HepG2 (cell line): ENCODE results near the gene SNX24. TPM values are rescaled to one million over a fixed set of nuclear protein-coding genes. Genes with fewer than 3 reads are reported as not detected.

ENCODE experiments used
- ARNT ChIP-seq: fragments of 450-650 bp; IDR thresholded peaks from 2 replicates; pipeline ENCODE4 v1.6.1; 2017
- DR1 ChIP-seq: sonication (generic); formaldehyde crosslinking; IDR thresholded peaks from 2 replicates; pipeline ENCODE4 v1.8.0; 2021; ENCODE audit warnings: mild to moderate bottlenecking, missing genetic modification reagents, inconsistent platforms
- FIP1L1 ChIP-seq: fragments of 200-400 bp; formaldehyde crosslinking; IDR thresholded peaks from 2 replicates; pipeline ENCODE4 v1.6.1; 2018; ENCODE audit warnings: low read depth, mild to moderate bottlenecking, low read length, moderate library complexity, borderline replicate concordance; ENCODE audit not compliant: insufficient read depth
- FOXC1 ChIP-seq: sonication (generic); formaldehyde crosslinking; IDR thresholded peaks from 2 replicates; pipeline ENCODE4 v1.8.0; 2022; ENCODE audit warnings: mild to moderate bottlenecking, missing genetic modification reagents, borderline replicate concordance
- GABPA ChIP-seq, 2 experiments: IDR thresholded peaks; 2 replicates each; pipeline ENCODE4 v1.6.1; 2011 to 2016; ENCODE audit warnings: low read depth in 2 of 2, low read length in 1 of 2, missing biosample characterization in 1 of 2, missing genetic modification characterization in 1 of 2
- HDAC2 ChIP-seq: sonication (generic); formaldehyde crosslinking; IDR thresholded peaks from 2 replicates; pipeline ENCODE4 v1.4.0; 2020; ENCODE audit warnings: missing genetic modification reagents
- MXD1 ChIP-seq: sonication (generic); formaldehyde crosslinking; IDR thresholded peaks from 2 replicates; pipeline ENCODE4 v1.4.0; 2020; ENCODE audit warnings: mild to moderate bottlenecking, missing genetic modification reagents
- NCOR1 ChIP-seq: fragments of 200-600 bp; sonication (generic); IDR thresholded peaks from 2 replicates; pipeline ENCODE4 v1.7.0; 2017; ENCODE audit warnings: antibody characterized with exemption, low read length, borderline replicate concordance
- SNAPC5 ChIP-seq: sonication (generic); formaldehyde crosslinking; IDR thresholded peaks from 2 replicates; pipeline ENCODE4 v1.8.1; 2023; ENCODE audit warnings: mild to moderate bottlenecking, missing genetic modification reagents, borderline replicate concordance
- ZFP41 ChIP-seq: sonication (generic); formaldehyde crosslinking; IDR thresholded peaks from 2 replicates; pipeline ENCODE4 v1.4.0; 2020; ENCODE audit warnings: mild to moderate bottlenecking, missing genetic modification reagents, borderline replicate concordance
- ZKSCAN8 ChIP-seq: IDR thresholded peaks from 2 replicates; pipeline ENCODE4 v1.6.1; 2016; ENCODE audit warnings: borderline replicate concordance, missing genetic modification reagents, missing compliant biosample characterization
- ZNF256 ChIP-seq: sonication (generic); formaldehyde crosslinking; conservative IDR thresholded peaks from 2 replicates; pipeline ENCODE4 v1.4.0; 2020; ENCODE audit warnings: missing genetic modification reagents
- ZNF318 ChIP-seq: sonication (generic); formaldehyde crosslinking; IDR thresholded peaks from 2 replicates; pipeline ENCODE4 v1.4.0; 2020; ENCODE audit warnings: mild to moderate bottlenecking, missing genetic modification reagents
- ZNF44 ChIP-seq: sonication (generic); formaldehyde crosslinking; IDR thresholded peaks from 2 replicates; pipeline ENCODE4 v1.5.1; 2020; ENCODE audit warnings: mild to moderate bottlenecking, missing genetic modification reagents
- ZNF547 ChIP-seq: sonication (generic); formaldehyde crosslinking; IDR thresholded peaks from 2 replicates; pipeline ENCODE4 v1.5.1; 2020; ENCODE audit warnings: mild to moderate bottlenecking, missing genetic modification reagents
- ZNF558 ChIP-seq: sonication (generic); formaldehyde crosslinking; IDR thresholded peaks from 2 replicates; pipeline ENCODE4 v1.9.0; 2022; ENCODE audit warnings: mild to moderate bottlenecking, missing genetic modification reagents, borderline replicate concordance
- ZNF740 ChIP-seq: sonication (generic); formaldehyde crosslinking; IDR thresholded peaks from 2 replicates; pipeline ENCODE4 v1.4.0; 2020; ENCODE audit warnings: missing genetic modification reagents
- ZNF770 ChIP-seq: sonication (generic); formaldehyde crosslinking; IDR thresholded peaks from 2 replicates; pipeline ENCODE4 v1.5.0; 2020; ENCODE audit warnings: mild to moderate bottlenecking, missing genetic modification reagents
- ZNF883 ChIP-seq: sonication (generic); formaldehyde crosslinking; IDR thresholded peaks from 2 replicates; pipeline ENCODE4 v1.5.1; 2020; ENCODE audit warnings: mild to moderate bottlenecking, missing genetic modification reagents; ENCODE audit errors: not compliant biosample characterization
- polyA plus RNA-seq, 8 experiments: library from polyadenylated mRNA; depleted of rRNA in 3 of 8; stranded (reverse) in 7 of 8; unstranded in 1 of 8; fragments of >200 nt; fragmentation: Illumina TruSeq in 4 of 8; extraction: Trizol in 4 of 8; gene quantifications; 2 replicates each; pipeline versions ENCODE4 v1.2.1 to v1.2.3, GENCODE V29; 2011 to 2016; ENCODE audit warnings: low read depth in 4 of 8, missing spikeins in 1 of 8, mixed read lengths in 1 of 8; ENCODE audit not compliant: insufficient read depth in 1 of 8
- total RNA-seq, 5 experiments: library from RNA; depleted of rRNA; stranded (reverse); fragments of >200 nt; fragmentation: Illumina TruSeq; extraction: Trizol; gene quantifications; 2 replicates each; pipeline ENCODE4 v1.2.3, GENCODE V29; 2016; ENCODE audit warnings: low read depth in 1 of 5

SNX24 gene
- total and polyA plus RNA-seq, 2 of the 13 experiments (the other 11 are each of a cell fraction or from before 2014, with no cell fraction given), result 7.2 to 23.7 TPM

DNA sequence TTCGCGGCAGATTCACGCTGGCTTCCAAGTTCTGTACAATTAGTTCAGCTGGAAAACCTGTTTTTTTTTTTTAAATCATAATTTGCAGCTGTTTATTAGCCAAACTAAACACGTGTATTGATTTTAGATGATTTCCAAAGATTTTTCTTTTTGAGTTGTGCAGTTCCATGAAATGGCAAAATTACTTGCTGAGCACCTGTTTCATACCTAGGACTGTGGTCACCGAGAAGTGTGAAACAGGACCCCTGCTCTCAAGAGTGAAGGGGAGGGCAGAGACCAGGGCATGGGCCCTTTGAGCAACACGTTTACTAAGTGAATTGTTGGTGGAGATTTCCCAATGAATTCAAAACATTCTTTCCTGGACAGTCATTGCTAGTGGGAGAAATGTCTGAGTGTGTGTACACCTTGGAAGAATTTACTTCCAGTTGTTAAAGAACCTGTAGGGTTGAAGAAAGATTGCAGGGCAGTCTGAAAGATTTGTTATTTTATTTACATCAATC lies 688 bp downstream of the SNX24 start (continued):
- TF ChIP-seq ZNF318 (CRISPR knock-in tag) (no peak), MXD1 (CRISPR knock-in tag) (no peak), HDAC2 (0 out of 2 replicates have a peak, but pooled peaks have one; percentile 24), GABPA (IDR thresholded peaks at IDR 0.05; ENCODE audit: low read depth, low read length) (no peak), GABPA (CRISPR knock-in tag; IDR thresholded peaks at IDR 0.05; ENCODE audit: low read depth) (no peak), FIP1L1 (no peak), ZFP41 (CRISPR knock-in tag) (no peak), FOXC1 (CRISPR knock-in tag) (no peak), NCOR1 (no peak), ARNT (no peak), SNAPC5 (CRISPR knock-in tag) (no peak), ZNF770 (CRISPR knock-in tag) (no peak), ZNF547 (CRISPR knock-in tag) (no peak), ZNF558 (CRISPR knock-in tag) (no peak), ZNF740 (CRISPR knock-in tag) (no peak), ZNF44 (CRISPR knock-in tag) (no peak), DR1 (CRISPR knock-in tag) (no peak), ZNF883 (no peak), ZKSCAN8 (CRISPR knock-in tag) (no peak), ZNF256 (CRISPR knock-in tag) (no peak)
